HG03469 (cell line): ENCODE measurements around the gene STARD8.

Experiments
- ATAC-seq: cut with Tn5 transposase; IDR thresholded peaks from one replicate; pipeline ENCODE4 v1.9.1; 2021; ENCODE audit warnings: mild to moderate bottlenecking, moderate library complexity, moderate number of reproducible peaks; ENCODE audit not compliant: unreplicated experiment

Gene STARD8

DNA sequence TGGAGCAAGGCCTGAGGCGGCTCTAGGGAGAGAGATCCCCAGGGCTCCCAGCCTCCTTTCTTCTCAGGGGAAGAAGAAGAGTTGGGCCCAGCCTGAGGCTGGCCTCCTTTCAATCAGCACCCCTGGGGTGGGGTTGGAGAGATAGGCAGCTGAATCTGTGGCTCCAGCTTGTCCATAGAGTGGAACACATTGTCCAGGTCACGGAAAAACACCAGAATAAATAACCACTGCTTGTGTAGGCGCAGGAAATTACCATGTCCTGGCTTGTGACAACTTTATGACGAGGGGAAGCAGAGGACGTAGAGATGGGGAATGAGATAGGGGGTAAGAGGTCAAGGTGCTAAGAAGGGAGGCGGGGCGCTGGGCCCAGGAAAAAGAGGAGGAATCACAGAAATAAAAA is 100.6 kb downstream of the STARD8 start:
- ATAC-seq, result no peak

DNA sequence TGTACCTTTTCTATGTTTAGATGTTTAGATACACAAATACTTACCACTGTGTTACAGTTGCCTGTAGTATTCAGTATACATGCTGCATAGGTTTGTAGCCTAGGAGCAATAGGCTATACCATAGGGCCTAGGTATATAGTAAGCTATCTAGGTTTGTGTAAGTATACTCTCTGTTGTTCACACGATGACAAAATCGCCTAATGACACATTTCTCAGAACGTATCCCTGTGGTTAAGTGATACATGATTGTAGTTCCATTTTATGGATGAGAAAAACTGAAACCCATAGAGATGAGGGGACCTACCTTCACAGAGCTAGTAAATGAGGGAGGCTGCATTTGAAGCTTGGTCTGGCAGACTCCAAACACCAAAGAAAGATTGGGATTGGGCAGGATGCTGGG is 102.0 kb downstream of the STARD8 start:
- ATAC-seq, result no peak

DNA sequence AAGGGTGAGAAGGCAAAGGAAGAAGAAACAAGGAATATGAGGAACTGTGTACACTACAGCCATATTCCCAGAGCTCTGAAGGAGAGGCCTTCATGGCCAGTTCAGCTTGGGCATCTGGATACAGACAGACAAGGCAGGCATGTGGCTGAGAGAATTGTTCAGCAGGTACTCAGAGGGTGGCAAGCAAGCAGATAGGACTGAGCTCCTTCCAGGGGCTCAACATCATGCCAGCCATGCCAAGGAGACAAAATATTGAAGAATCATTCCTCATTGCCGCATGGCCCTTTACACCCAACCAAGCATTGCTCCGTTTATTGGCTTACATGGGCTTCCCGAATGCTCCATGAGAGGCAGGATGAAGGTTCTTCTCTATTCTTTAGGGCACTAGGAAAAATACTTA is 102.8 kb downstream of the STARD8 start:
- no peak for ATAC-seq

DNA sequence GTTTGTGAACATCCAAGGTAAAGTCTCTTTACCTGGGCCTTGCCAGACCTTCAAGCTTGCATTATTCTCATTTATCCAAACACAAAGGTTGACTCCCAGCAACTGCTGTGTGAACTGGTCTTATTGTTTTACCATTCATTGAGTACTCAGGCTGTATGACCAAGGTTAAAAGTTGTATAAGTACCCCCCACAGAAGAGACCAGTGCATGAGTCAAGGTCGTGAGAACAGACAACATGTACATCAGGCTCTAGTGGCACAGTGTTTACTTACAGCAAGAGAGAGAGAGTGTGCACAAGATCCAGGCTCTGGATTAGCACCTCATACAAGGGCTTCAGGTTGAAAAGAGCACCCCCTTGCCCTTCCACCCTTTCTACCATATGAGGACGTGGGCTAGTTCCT is 103.9 kb downstream of the STARD8 start:
- ATAC-seq, result no peak

DNA sequence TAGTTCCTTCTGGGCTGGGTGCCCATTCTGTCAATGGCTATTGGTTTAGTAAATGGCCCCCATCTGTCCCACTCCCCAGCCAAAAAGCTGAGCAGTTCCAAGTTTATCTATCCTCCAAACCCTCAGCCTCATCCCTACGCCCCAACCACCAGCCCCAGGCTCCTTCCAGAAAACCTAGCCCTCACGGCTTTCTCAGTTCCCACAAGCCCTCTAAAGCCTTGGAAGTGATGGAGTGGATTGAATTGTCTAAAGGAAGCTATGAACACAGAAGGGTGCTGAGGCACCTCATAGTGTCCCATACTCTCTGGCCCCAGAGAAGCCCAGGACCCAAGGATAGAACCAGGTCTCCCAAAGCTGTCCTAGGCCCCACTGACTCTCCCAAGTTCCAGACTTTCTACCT is 105.8 kb downstream of the STARD8 start:
- no peak for ATAC-seq

DNA sequence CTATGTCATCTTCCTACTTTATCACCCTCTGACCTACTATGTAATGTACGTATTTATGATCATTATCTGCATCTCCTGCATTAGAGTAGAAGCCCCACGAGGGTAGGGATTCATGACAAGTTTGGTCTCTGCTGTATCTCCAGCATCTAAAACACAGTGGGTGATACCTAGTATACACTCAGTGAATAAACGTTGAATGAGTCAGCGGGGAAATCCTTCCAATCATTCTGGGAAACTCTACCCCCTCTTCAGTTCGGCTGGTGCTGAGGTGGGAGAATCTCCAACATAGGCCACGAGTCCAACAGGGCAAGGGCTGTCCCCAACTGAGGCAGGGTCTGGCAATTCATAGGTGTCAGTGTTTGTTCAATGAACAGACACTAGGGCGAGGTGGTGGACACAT is 106.9 kb downstream of the STARD8 start:
- ATAC-seq, result no peak

DNA sequence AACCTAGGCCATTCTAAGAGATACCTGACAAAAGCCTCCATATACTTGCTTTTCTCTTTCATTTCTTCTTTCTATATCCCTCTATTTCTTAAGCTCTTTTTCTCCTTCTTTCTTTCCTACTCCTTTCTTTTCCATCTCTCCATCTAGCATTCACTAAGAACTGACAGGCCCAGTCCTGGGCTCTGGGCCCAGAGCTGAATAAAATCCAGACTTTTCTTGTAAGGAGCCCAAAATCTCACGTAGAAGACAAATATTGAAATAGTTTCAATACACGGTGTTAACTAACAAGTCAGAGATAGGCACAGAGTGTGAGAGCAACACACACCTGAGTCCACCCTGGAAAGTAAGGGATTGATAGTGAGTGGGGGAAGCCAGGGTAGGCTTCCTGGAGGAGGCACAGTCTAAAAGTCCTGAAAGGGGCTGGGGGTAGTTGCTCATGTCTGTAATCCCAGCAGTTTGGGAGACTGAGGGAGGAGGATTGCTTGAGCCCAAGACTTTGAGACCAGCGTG is 108.2 kb downstream of the STARD8 start:
- no peak for ATAC-seq

DNA sequence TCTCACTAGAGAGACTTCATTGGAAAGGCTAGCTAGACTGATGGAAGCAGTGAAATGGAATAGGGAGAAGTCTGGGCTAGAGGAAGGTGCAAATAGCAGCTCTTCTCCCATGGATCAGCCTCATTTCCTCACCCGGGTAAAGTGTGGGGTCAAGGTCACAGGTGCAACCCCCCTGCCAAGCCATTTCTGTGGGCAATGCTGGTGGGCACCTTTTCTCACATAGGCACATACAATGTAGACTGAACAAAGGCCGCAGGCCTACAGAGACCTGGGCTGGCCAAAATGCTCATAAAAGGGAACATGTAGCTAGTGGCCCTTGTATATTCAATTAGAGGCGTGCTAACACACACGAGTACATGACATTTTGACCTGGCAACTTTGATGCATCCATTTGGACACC is 109.9 kb downstream of the STARD8 start:
- no peak for ATAC-seq

DNA sequence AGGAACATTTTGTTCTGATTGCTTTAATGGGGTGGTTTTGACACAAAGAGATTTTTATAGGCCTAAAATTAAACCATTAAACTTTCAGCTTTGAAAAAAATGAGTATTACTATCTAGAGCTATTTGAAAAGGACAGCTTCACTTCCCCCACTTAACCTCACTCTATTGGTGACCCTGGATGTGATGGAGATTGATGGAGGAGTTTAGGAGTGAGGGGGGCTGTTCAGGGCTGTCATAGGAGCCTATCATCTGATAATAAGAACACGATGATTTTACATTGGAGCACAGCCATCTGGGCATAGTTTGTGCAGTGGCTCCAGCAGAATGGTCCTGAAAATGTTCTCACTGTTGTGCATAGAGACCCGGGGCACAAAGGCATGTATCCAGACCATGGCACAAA is 110.3 kb downstream of the STARD8 start:
- ATAC-seq, result no peak

DNA sequence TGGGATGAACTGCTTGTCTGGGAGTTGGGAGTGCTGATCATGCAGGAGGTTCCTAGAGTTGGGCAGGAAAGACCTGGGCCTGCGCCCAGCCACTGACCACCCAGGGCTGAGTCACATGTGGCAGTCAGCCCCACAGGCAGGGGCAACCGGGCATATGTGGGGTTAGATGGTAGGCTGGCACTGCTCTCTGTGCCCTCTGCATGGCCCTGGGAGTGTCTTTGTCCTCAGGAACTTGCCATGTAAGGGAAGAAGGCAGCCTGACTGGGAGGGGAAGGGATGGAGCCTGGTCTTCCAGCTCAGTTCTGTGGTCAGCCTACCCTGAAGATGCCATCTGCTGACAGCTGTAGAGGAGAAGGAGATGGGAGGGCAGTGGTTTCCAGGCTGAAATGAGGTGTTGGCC is 111.2 kb downstream of the STARD8 start:
- no peak for ATAC-seq

DNA sequence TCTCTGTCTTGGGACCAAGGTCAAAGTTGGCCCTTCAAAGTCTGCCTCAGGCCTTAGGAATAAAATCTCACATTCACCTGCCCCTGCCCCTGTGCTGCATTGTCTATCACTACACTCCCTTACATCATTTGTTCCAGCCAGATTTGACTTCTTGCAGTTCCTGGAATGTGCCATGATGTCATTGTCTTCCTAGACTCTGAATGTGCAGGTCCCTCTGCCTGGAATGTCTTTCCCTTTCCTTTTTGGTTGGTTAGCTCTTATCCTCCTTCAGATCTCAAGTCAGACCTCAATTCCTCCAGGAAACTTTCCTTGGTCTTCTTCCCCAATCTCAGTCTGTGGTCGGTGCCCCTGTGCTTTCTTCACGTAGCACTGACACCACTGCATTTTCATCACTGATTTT is 113.6 kb downstream of the STARD8 start:
- ATAC-seq, result no peak

DNA sequence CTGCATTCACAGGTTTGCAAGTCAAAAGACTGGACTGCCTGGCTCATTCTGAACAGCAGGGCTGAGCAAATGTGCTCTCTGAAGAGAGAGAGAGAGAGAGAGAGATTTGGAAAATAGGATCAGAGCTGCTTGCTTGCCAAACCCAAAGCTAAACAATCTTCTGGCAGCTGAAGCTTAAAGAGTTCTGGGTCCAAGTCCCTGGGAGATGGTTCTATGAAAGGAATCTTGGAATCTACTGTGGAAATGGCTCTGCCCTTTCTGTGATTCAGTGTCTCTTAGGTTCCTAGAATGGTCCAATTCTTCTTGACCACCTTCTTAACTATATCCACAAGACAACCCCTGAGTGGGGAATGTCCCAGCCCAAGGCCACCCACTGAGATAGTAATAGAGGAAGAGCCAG is 115.3 kb downstream of the STARD8 start:
- ATAC-seq, result no peak

DNA sequence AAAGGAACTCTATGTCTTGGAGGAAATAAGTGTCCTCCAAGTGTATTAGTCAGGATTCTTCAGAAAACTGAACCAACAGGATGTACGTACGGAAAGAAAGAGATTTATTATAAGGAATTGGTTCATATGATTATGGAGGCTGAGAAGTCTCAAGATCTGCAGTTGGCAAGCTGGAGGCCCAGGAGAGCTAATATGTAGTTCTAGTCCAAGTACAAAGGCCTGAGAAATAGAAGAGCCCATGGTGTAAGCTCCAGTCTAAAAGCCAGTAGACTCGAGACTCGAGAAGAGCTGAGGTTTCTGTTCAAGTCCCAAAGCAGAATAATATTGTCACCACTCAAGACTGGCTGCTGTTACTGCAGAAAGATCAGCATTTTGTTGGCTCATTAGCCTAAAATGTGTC is 116.0 kb downstream of the STARD8 start:
- ATAC-seq, result no peak
